OCI-LY1 (cell line): ENCODE results near the gene POLR2C.

ENCODE experiments used
- CTCF ChIP-seq: fragments of 200-600 bp; sonication (generic), shearing (Covaris generic); IDR thresholded peaks from 2 replicates; pipeline ENCODE4 v1.5.1; 2017; ENCODE audit warnings: mild to moderate bottlenecking, antibody characterized with exemption, low read length, moderate library complexity, mixed read lengths
- EZH2 ChIP-seq: fragments of 200-600 bp; sonication (generic), shearing (Covaris generic); IDR thresholded peaks from 2 replicates; pipeline ENCODE4 v1.8.0; 2017; ENCODE audit warnings: borderline replicate concordance, mixed run types, mild to moderate bottlenecking, antibody characterized with exemption, low read length, moderate library complexity, mixed read lengths

GRCh38 chr16:57486858-57487834, 24.7 kb downstream of the POLR2C start:
- TF ChIP-seq CTCF, result no peak
- TF ChIP-seq EZH2, result no peak
